Left ventricle myocardium inferior (tissue), 1 donor: Measurements from ENCODE around the gene PTPRQ. TPM values are rescaled to one million over a fixed set of nuclear protein-coding genes. Genes with fewer than 3 reads are reported as not detected.

Experiments used
- DNase-seq: peaks from one replicate; pipeline ENCODE4 v3.0.0-alpha.2; 2020
- H3K27ac ChIP-seq: fragments of 200-600 bp; replicated peaks from 2 replicates; pipeline ENCODE4 v1.8.0; 2021
- H3K27me3 ChIP-seq: fragments of 200-600 bp; 2 replicates; pipeline ENCODE4 v1.8.0; 2021; ENCODE audit warnings: low read depth
- H3K36me3 ChIP-seq: fragments of 200-600 bp; 2 replicates; pipeline ENCODE4 v1.8.0; 2021
- H3K4me1 ChIP-seq: fragments of 200-600 bp; 2 replicates; pipeline ENCODE4 v1.8.0; 2021
- H3K4me3 ChIP-seq: fragments of 200-600 bp; 2 replicates; pipeline ENCODE4 v1.8.0; 2021; ENCODE audit warnings: mild to moderate bottlenecking, moderate library complexity
- H3K9me3 ChIP-seq: fragments of 200-600 bp; replicated peaks from 2 replicates; pipeline ENCODE4 v1.8.0; 2021
- intact Hi-C: fragments of 100-400 bp; cut with micrococcal nuclease; formaldehyde crosslinking; loops from one replicate; pipeline ENCODE4 v1.11.0; 2022
- total RNA-seq: library from RNA; stranded (reverse); fragmentation: NEBNext Ultra II Directional; extraction: Animal tissue kit (Norgen Biotek cat#: 25700); gene quantifications from one replicate; pipeline ENCODE4 v1.2.1, GENCODE V29; 2021
- TF ChIP-seq, protein P1 (sequence below): fragments of 200-600 bp; IDR thresholded peaks from 2 replicates; pipeline ENCODE4 v1.8.0; 2021; ENCODE audit warnings: antibody characterized with exemption, mild to moderate bottlenecking, borderline replicate concordance
- donor health status: DM: no; HTN: yes; CAD: no; lungs with severe emphysema.

The PTPRQ gene
- total RNA-seq, 1 donor from 2014 or later: 0.27 TPM

DNA sequence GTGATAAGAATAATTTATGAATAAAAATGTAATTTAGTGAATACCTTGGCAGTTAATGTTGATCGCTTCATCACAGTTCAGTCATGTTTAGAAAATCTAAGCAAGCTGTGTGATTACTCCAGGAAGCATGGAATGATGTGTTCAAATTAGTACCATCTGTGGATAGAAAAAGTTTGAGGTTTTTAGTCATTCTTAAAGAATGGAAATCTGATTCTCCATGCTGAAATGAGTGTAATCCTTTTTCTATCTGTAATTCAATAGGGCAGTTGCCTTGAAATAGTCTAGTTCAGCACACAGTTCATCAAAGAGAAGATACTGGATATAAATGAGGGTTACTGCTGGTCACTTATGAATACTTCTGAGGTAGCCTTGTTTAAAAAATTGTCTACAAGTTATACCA, 136.2 kb downstream of the PTPRQ start:
- no peak for DNase-seq
- Histone ChIP-seq H3K27me3 (no peaks in the 10 kb centered on the region), H3K4me1 (no peaks in the 10 kb centered on the region), H3K4me3 (no peak overlapping the region), H3K36me3 (no peaks in the 10 kb centered on the region), H3K9me3 (peaks cover 7% of the 10 kb centered on the region), H3K27ac (no peak overlapping the region)
- intact Hi-C loops: no loop called here
- TF ChIP-seq, protein P1, sequence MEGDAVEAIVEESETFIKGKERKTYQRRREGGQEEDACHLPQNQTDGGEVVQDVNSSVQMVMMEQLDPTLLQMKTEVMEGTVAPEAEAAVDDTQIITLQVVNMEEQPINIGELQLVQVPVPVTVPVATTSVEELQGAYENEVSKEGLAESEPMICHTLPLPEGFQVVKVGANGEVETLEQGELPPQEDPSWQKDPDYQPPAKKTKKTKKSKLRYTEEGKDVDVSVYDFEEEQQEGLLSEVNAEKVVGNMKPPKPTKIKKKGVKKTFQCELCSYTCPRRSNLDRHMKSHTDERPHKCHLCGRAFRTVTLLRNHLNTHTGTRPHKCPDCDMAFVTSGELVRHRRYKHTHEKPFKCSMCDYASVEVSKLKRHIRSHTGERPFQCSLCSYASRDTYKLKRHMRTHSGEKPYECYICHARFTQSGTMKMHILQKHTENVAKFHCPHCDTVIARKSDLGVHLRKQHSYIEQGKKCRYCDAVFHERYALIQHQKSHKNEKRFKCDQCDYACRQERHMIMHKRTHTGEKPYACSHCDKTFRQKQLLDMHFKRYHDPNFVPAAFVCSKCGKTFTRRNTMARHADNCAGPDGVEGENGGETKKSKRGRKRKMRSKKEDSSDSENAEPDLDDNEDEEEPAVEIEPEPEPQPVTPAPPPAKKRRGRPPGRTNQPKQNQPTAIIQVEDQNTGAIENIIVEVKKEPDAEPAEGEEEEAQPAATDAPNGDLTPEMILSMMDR: no peak

DNA sequence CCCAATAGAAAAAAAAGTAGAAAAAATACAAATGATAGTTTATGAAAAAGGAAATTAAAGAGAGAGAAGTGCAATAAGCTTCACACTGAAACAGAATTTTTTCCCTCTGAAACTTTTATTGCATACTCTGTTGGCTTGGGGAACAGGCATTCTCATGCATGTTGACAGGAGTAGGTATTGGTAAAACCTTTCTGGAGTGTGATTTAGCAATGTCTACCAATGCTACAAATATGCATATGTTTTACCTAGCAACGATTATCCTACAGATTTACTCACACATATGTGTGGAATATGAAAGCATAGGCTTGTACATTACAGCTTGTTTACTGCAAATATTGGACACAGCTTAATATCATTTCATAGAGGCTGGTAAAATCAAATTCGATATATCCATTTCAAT, 137.7 kb downstream of the PTPRQ start:
- Histone ChIP-seq H3K36me3 (no peaks in the 10 kb centered on the region), H3K27me3 (no peaks in the 10 kb centered on the region), H3K4me3 (no peak overlapping the region), H3K27ac (no peak overlapping the region), H3K9me3 (peaks cover 7% of the 10 kb centered on the region), H3K4me1 (no peaks in the 10 kb centered on the region)
- intact Hi-C loops: no loop called here
- DNase-seq: no peak
- TF ChIP-seq, protein P1: no peak

DNA sequence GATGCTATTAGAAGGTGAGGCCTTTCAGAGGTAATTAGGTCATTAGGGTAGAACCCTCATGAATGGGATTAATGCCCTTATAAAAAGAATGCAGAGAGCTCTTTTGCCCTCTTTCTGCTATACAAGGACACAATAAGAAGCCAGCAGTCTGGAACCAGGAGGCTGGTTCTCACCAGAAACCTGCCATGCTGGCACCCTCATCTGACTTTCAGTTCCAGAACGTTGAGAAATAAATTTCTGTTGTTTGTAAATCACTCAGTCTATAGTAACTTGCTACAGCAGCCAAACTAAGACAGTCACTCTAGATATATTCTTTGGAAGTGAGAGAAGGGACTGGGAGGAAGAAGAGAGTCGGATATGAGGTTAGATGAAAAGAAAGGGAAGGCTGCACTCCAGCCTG, 138.4 kb downstream of the PTPRQ start:
- no peak for DNase-seq
- H3K27me3 ChIP-seq: no peaks in the 10 kb centered on the region
- H3K4me1 ChIP-seq: no peaks in the 10 kb centered on the region
- H3K36me3 ChIP-seq: no peaks in the 10 kb centered on the region
- TF ChIP-seq, protein P1: no peak
- peaks cover 4% of the 10 kb centered on the region for H3K9me3 ChIP-seq
- no peak overlapping the region for H3K4me3 ChIP-seq
- intact Hi-C loops: no loop called here
- no peak overlapping the region for H3K27ac ChIP-seq

DNA sequence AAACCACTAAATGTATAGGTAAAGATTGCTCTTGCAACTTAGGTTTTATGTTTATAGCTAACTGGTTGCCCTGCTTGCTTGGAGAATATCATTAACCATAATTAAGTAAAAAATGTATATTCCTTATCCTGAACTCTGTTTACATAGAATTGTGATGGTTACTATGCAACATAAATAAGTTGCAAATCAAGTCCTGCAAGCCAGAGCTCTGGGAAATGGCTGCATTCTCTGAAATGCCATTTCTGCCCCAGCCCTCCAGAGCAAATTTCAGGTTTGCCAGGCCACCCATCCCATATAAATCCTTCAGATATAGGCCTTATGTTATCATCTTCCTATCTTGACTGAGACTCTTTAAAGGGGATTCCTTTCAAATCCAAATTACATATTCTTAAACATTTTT, 145.0 kb downstream of the PTPRQ start:
- H3K27ac ChIP-seq: no peak overlapping the region
- intact Hi-C loops: no loop called here
- TF ChIP-seq, protein P1: no peak
- no peak overlapping the region for H3K4me3 ChIP-seq
- no peak for DNase-seq
- H3K4me1 ChIP-seq: no peaks in the 10 kb centered on the region
- no peaks in the 10 kb centered on the region for H3K27me3 ChIP-seq
- no peaks in the 10 kb centered on the region for H3K9me3 ChIP-seq
- H3K36me3 ChIP-seq: no peaks in the 10 kb centered on the region

DNA sequence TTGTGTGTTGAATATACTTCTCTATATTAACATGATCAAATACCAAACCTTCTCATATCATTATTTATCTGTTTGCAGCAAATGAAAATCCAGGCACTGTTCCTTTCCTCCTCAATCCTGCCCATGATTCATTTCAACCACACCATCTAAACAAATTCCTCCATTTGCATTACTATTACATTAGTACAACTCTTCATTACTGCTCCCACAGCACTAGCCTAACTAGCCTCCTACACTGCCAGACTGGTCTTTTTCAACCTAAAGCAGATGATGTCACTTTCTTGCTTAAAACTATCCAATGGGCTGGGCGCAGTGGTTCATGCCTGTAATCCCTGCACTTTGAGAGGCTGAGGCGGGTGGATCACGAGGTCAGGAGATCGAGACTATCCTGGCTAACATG, 146.1 kb downstream of the PTPRQ start:
- DNase-seq: no peak
- no peaks in the 10 kb centered on the region for H3K27me3 ChIP-seq
- no peaks in the 10 kb centered on the region for H3K9me3 ChIP-seq
- H3K27ac ChIP-seq: no peak overlapping the region
- TF ChIP-seq, protein P1: no peak
- intact Hi-C loops: loop anchor here (10.0 kb wide), 1 partner anchor 175 kb away; no protein-coding TSS in a partner anchor
- no peaks in the 10 kb centered on the region for H3K36me3 ChIP-seq
- no peaks in the 10 kb centered on the region for H3K4me1 ChIP-seq
- H3K4me3 ChIP-seq: no peak overlapping the region

DNA sequence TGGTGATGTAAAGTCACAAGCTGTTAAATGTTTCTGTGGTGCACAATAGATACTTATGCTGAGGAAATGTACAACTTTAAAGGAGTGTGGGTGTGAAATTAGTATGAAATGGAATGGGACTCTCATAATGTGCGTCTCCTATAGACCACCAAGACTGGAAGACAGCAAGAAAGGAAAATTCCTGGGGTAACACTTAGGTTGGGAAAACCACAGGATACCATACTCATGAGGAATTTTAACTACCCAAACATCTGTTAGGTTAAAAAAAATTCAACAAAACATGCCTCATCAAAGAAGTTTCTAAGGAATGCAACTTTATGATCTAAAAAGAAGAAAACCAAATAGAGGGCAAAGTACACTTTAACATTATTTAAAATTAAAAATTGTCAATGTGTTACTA, 149.7 kb downstream of the PTPRQ start:
- DNase-seq: no peak
- TF ChIP-seq, protein P1: no peak
- no peaks in the 10 kb centered on the region for H3K4me1 ChIP-seq
- H3K27ac ChIP-seq: no peak overlapping the region
- intact Hi-C loops: loop anchor here (10.0 kb wide), 1 partner anchor 179 kb away; no protein-coding TSS in a partner anchor
- H3K4me3 ChIP-seq: no peak overlapping the region
- no peaks in the 10 kb centered on the region for H3K36me3 ChIP-seq
- no peaks in the 10 kb centered on the region for H3K27me3 ChIP-seq
- no peaks in the 10 kb centered on the region for H3K9me3 ChIP-seq
